Stomach (tissue), 9 donors: Measurements from ENCODE around the gene MRPS16. TPM values are rescaled to one million over a fixed set of nuclear protein-coding genes. Genes with fewer than 3 reads are reported as not detected.
A peak's percentile ranks its signal among the peaks of the same experiment; 100 is the strongest.

Experiments
- DNase-seq, 2 donors: peaks; one replicate each; pipeline versions ENCODE4 v3.0.0 to v3.0.0-alpha.2; 2013 to 2019
- H3K27ac ChIP-seq, 5 donors: fragments of 200-600 bp in 4 of 5; sonication (generic) in 4 of 5; one replicate each; pipeline ENCODE4 v1.5.1; 2013 to 2019; ENCODE audit warnings: mild to moderate bottlenecking in 1 of 5, moderate library complexity in 1 of 5
- H3K27me3 ChIP-seq, 3 donors: fragments of 200-600 bp; sonication (generic); one replicate each; pipeline ENCODE4 v1.5.1; 2017 to 2019; ENCODE audit warnings: mixed run types in 1 of 3
- H3K36me3 ChIP-seq, 4 donors: fragments of 200-600 bp; sonication (generic); 1 replicate in 3 of 4; 2 replicates in 1 of 4; pipeline ENCODE4 v1.5.1; 2016 to 2019
- H3K4me1 ChIP-seq, 4 donors: fragments of 200-600 bp; sonication (generic); one replicate each; pipeline ENCODE4 v1.5.1; 2016 to 2019
- H3K4me3 ChIP-seq, 4 donors: fragments of 200-600 bp; sonication (generic) in 3 of 4; one replicate each; pipeline ENCODE4 v1.5.1; 2016 to 2019; ENCODE audit warnings: mild to moderate bottlenecking in 1 of 4
- H3K9me3 ChIP-seq, 4 donors: fragments of 200-600 bp; sonication (generic); one replicate each; pipeline ENCODE4 v1.5.1; 2016 to 2019
- CTCF ChIP-seq, 7 experiments: fragments of 450-650 bp in 4 of 7; fragments of 200-600 bp in 3 of 7; sonication (generic) in 3 of 7; IDR thresholded peaks; one replicate each; pipeline ENCODE4 v1.5.1; 2016 to 2019; ENCODE audit warnings: antibody characterized with exemption in 7 of 7, control low read depth in 2 of 7, mild to moderate bottlenecking in 1 of 7
- EP300 ChIP-seq: sonication (generic); formaldehyde crosslinking; IDR thresholded peaks from one replicate; pipeline ENCODE4 v1.6.1; 2017; ENCODE audit warnings: antibody characterized with exemption
- POLR2A ChIP-seq, 4 donors: fragments of 450-650 bp; IDR thresholded peaks; one replicate each; pipeline ENCODE4 v1.6.1; 2016; ENCODE audit warnings: antibody characterized with exemption in 4 of 4, control low read depth in 2 of 4, mild to moderate bottlenecking in 1 of 4, moderate library complexity in 1 of 4
- POLR2AphosphoS5 ChIP-seq, 3 donors: sonication (generic); formaldehyde crosslinking; IDR thresholded peaks; one replicate each; pipeline ENCODE4 v1.6.1; 2016; ENCODE audit warnings: antibody characterized with exemption in 3 of 3
- WGBS, 5 donors: extraction: QIAGEN DNeasy Blood & Tissue Kit in 3 of 5; methylation state at CpG; one replicate each; pipeline versions ENCODE4 v1.1.5 to v1.1.7; 2013 to 2018; 5-methylcytosine and 5-hydroxymethylcytosine counted together
- intact Hi-C: fragments of 100-400 bp; cut with DNase I; formaldehyde crosslinking; loops from one replicate; pipeline ENCODE4 v1.15.1; 2023; ENCODE audit warnings: low total_unique reads
- polyA plus RNA-seq, 3 donors: library from polyadenylated mRNA; stranded (reverse); fragments of 200-250 nt; gene quantifications; one replicate each; pipeline ENCODE4 v1.2.3, GENCODE V29; 2013
- total RNA-seq, 5 donors: library from RNA; depleted of rRNA; stranded (reverse); fragments of >200 nt; gene quantifications; one replicate each; pipeline versions ENCODE4 v1.1.0 to v1.2.3, GENCODE V29; 2014 to 2016
- donor health status: healthy with polysubstance abuse.
- donor health status: Bipolar disorder and iron deficiency.
- donor health status: healthy.

The MRPS16 gene
- total and polyA plus RNA-seq, 8 donors = 6.4 to 68.7 (median 55.6) TPM

GRCh38 chr10:73253225-73253555 lies 746 bp upstream of the MRPS16 start:
- intact Hi-C loops = no loop called here

GRCh38 chr10:73251683-73252444 lies 580 bp downstream of the MRPS16 start:
- peak in 1 of 2 donors; percentile 34 for DNase-seq
- 8 to 14% (median 10%) methylated on average over 16 to 23 of the region's 23 CpGs for WGBS, 5 donors
- intact Hi-C loops = no loop called here
- H3K36me3 ChIP-seq = peaks cover 15 to 23% (median 22%) of the 10 kb centered on the region in 4 donors
- H3K9me3 ChIP-seq = no peaks in the 10 kb centered on the region
- no peak for TF ChIP-seq POLR2A (IDR thresholded peaks at IDR 0.05)
- no peak for TF ChIP-seq POLR2AphosphoS5 (IDR thresholded peaks at IDR 0.05)
- TF ChIP-seq CTCF (IDR thresholded peaks at IDR 0.05) = no peak
- no peak for TF ChIP-seq EP300
- no peaks in the 10 kb centered on the region for H3K27me3 ChIP-seq
- H3K4me1 ChIP-seq = peaks cover 28 to 43% (median 38%) of the 10 kb centered on the region in 4 donors
- H3K27ac ChIP-seq = peak overlapping the region; percentile 93 to 95 (median 94)
- peak overlapping the region; percentile 76 to 87 (median 84) for H3K4me3 ChIP-seq

More at GRCh38 chr10:73253225-73253555, 746 bp upstream of the MRPS16 start:
- Histone ChIP-seq H3K27ac (peak overlapping the region in 4 of 5 donors; percentile 93 to 95 (median 94)), H3K27me3 (no peaks in the 10 kb centered on the region), H3K4me1 (peaks cover 22 to 34% (median 29%) of the 10 kb centered on the region in 4 donors), H3K9me3 (no peaks in the 10 kb centered on the region), H3K4me3 (peak overlapping the region; percentile 76 to 87 (median 84)), H3K36me3 (peaks cover 15 to 23% (median 22%) of the 10 kb centered on the region in 4 donors)
- TF ChIP-seq POLR2AphosphoS5 (IDR thresholded peaks at IDR 0.05) (no peak), EP300 (no peak), CTCF (IDR thresholded peaks at IDR 0.05) (no peak), POLR2A (IDR thresholded peaks at IDR 0.05) (no peak)
- DNase-seq = peak in 1 of 2 donors; percentile 23
- WGBS, 5 donors = 0 to 1% (median 0%) methylated on average over 4 of the region's 4 CpGs

- no peak for DNase-seq
- no peak for TF ChIP-seq POLR2AphosphoS5 (IDR thresholded peaks at IDR 0.05)
- no peak for TF ChIP-seq EP300
- no peak for TF ChIP-seq CTCF (IDR thresholded peaks at IDR 0.05)
- TF ChIP-seq POLR2A (IDR thresholded peaks at IDR 0.05) = no peak
- Histone ChIP-seq H3K27me3 (no peaks in the 10 kb centered on the region), H3K9me3 (no peaks in the 10 kb centered on the region), H3K4me3 (no peak overlapping the region), H3K4me1 (peaks cover 38 to 66% (median 49%) of the 10 kb centered on the region in 4 donors), H3K36me3 (peaks cover 17 to 45% (median 38%) of the 10 kb centered on the region in 4 donors), H3K27ac (peak overlapping the region in 4 of 5 donors; percentile 84 to 94 (median 88))
- intact Hi-C loops = no loop called here
- 63 to 76% (median 71%) methylated on average over 5 of the region's 5 CpGs for WGBS, 5 donors
Observed at GRCh38 chr10:73248259-73248724, 4.2 kb downstream of the MRPS16 start.

GRCh38 chr10:73247509-73248258 lies 4.8 kb downstream of the MRPS16 start:
- peak overlapping the region; percentile 70 to 91 (median 83) for H3K4me3 ChIP-seq
- DNase-seq = peak in 1 of 2 donors; percentile 17
- WGBS, 5 donors = 17 to 26% (median 18%) methylated on average over 4 of the region's 4 CpGs
- TF ChIP-seq EP300 (no peak), CTCF (IDR thresholded peaks at IDR 0.05) (no peak), POLR2AphosphoS5 (IDR thresholded peaks at IDR 0.05) (no peak), POLR2A (IDR thresholded peaks at IDR 0.05) (no peak)
- no peaks in the 10 kb centered on the region for H3K9me3 ChIP-seq
- no peaks in the 10 kb centered on the region for H3K27me3 ChIP-seq
- peak overlapping the region; percentile 84 to 95 (median 88) for H3K27ac ChIP-seq
- H3K4me1 ChIP-seq = peaks cover 34 to 64% (median 46%) of the 10 kb centered on the region in 4 donors
- H3K36me3 ChIP-seq = peaks cover 23 to 51% (median 44%) of the 10 kb centered on the region in 4 donors
- intact Hi-C loops = no loop called here
